HG03097 (cell line): ENCODE results near the gene CASP6.

ENCODE experiments used
- ATAC-seq: cut with Tn5 transposase; IDR thresholded peaks from one replicate; pipeline ENCODE4 v1.9.1; 2021; ENCODE audit not compliant: unreplicated experiment, low FRiP score

Gene CASP6

GRCh38 chr4:109702950-109703663 lies at the start of gene CASP6:
Gene CASP6 (minus strand): TSS chr4:109703445. CDS start chr4:109703395, 50 bp downstream.
- ATAC-seq, result peak; percentile 69

DNA sequence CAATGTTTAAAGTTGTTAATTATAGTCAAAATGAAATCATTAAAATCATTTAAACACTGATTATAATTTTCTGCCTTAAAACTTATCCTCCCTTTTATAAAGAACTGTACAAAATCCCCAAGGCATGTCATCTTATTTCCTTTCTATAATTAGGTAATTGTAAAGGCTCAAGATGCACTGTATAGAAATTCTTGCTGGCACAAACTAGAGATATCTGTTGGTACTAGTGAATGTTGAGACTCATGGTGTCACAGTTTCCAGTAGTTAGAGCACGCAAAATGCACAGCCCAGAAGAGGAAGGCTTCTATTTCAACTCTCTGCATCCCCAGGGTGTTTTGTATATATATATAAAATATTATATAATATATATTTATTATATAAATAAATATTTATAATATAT lies 49.3 kb upstream of the CASP6 start:
- no peak for ATAC-seq

DNA sequence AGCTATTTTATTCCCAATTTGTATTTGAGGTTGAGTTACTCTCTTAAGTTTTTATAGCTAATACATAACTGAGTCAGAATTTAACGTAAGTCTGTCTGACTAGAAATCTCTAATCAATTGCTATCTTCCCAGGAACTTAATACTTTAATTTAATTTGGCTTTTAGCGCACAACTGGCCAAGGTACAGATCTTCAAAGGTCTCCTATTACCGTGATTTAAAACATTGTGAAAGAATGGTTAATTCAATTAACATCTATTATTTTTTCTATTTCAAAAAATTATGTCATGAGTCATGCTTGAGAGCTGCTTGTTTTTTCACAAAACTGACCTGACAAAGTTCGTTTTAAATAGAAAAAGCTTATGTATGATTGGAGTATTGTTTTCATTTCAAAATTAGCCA lies 48.6 kb upstream of the CASP6 start:
- ATAC-seq, result no peak

DNA sequence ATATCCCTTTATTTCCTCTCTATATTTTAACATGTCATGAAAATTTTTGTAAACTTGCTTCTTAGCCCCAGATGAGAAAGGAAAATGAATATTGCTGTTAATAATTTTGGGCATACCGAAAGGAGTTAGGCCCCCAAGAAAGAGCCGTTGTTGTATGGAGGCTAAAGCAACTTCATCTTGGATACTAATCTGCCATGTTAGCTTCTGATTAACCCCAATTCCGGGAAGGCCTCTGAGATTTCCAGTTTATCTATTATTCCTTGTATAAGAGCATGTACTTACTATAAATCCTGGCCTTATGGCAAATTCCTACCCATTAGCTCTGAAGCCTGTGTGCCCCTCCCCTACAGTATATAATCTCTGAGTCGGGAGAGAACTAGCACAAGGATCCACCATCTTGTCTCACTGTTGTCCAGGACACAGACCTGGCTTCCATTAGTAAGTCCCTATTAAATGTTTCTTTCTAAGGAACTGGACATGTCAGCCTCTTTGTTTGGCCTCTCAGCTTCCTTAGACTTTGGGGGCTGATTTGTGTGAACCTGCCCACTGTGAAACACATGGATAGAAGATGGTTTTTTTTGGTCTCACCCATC lies 47.5 kb upstream of the CASP6 start:
- no peak for ATAC-seq

DNA sequence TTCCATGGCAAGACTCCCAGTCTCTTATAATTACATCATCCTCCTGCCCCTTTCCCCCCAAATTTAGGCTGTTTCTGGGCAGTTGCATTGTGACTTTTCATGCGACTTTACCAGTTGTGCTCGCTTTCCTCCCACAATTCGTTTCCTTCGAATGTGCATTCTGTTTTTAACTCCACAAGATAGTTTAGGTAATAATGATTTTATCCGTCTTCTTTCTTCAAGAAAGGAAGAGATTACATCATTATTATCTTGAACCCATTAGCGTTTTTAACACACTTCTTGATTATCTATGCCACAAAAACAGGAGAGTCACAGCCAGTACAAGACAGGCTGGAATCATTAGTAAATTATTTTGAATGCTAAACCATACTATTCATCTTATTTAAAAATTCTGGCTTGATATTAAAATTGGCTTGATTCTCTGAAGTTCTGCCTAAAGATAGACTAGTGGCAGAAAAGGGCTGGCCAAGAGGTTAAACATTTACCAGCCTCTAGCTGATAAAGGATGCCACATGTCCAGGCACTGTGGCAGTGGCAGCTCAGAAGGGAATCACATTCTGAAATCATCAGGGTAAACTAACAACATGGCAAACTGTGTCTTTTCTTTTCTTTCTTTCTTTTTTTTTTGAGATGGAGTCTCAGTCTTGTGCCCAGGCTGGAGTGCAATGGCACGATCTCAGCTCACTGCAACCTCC lies 46.3 kb upstream of the CASP6 start:
- no peak for ATAC-seq

DNA sequence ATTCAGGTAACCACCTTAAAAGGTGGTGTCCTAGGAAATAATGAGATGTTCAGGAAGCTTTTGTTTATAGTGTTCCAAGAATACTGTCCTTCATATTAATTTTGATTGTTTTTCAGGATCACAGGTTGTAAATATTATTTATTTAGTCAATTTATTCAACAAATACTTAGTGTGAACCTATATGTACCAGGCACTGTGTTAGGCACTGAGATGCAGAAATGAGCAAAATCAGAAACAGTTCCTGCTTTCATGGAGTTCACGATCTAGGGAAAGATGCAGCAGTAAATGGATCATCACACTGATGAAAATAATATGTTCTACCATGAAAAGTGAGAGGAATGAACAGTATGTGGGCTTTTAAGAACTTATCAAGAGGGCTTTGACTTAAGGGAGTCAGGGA lies 44.9 kb upstream of the CASP6 start:
- no peak for ATAC-seq

DNA sequence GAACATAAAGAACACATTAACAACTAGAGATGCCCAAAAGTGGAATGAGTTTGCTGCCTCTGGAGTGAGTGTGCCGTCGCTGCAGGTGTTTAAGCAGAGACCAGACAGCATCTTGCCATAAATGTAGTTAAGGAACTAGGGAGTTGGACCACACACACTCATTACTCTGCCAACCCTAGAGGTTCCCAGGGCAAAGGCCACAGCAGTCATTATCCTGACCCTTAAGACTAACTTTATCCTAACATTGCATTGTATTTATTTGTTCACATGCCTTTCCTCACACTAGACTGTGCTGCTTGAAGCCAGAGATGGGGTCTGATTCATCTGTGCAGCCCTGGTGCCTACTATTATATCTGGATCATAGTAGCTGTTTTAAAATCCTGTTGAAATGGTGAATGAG lies 43.5 kb upstream of the CASP6 start:
- no peak for ATAC-seq

DNA sequence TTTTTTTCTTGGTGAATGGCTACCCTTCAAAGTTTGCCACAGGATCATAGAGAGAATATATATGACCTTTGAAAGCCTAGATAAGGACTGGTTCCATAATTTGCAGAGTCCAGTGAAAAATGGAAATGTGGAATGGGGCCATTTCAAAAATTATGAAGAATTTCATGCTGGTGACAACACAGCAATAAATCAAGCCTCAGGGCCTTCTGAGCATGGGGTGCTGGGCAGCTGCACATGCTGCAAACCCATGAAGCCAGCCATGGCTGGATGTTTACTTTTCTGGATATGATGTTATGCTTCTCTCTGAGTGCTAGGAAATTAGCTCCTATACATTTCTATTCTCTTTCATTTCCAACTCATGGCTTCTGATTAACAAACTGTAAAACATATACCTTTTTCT lies 42.6 kb upstream of the CASP6 start:
- no peak for ATAC-seq

DNA sequence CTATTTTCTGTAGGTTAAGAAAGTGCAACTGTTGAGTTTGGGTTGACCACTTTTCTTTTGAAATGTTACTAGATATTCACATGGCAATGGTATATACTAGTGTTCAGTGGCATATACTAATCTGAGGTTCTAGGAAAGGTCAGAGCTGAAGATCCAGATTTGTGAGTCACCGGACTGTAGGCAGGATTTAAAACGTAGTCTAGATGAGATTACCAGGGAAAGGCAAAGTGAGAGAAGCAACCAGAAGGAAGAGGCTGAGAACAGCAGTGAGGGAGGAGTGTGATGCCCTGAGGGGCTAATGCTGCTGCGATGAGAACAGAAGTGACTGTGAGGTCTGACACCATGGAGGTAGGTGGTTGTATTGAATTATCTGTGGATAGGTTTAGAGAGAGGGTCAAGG lies 36.3 kb upstream of the CASP6 start:
- ATAC-seq, result no peak

GRCh38 chr4:109738104-109738872 lies 35.0 kb upstream of the CASP6 start:
- ATAC-seq, result no peak

DNA sequence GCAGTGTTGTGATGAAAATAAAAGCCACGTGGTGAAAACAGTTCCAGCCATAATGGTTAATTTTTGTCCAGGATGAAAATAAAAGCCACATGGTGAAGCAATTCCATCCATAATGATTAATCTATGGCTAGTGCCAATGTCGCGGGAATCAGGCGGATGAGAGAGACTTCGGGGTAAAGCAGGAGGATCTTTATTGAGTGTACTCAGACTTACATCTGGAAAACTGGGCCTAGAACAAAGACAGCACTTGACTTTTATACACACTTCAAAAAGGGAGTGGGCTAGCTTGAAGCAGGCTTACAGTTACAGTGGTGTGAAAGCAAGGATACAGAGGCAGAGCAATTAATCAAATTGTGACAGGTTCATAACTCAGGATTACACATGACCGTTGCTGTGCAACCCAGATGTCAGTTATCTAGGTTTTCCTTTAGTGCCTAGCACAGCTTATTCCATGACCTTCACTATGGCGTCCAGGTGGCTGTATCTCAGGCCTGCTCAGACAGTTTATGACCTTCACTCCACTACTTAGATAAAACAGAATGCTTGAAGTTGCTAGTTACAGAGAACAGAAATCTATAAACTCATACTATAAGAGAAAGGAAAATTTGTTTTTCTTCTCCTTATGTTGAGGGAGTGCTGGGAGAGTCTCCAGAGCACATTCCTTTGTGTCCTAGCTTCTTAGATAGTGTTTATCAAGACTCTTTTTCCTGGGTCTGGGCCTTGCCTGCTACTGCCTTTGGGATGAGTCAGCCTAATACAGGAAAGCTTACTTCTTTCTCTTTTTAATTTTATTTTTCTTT lies 32.5 kb upstream of the CASP6 start:
- no peak for ATAC-seq

DNA sequence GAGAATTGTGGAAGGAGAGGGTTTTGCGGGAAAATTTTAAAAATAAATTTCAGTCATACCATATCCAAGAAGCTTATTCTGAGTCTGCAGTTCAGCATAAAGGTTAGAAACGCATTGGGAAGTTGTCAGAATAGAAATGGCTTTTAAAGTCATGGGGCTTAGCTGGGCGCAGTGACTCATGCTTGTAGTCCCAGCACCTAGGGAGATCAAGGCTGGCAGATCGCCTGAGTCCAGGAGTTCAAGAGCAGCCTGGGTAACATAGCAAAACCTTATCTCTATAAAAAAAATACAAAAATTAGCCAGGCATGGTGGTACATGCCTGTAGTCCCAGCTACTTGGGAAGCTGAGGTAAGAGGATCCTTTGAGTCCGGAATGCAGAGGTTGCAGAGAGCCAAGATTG lies 30.5 kb upstream of the CASP6 start:
- no peak for ATAC-seq

GRCh38 chr4:109730619-109731545 lies 27.6 kb upstream of the CASP6 start:
- ATAC-seq, result no peak

GRCh38 chr4:109729718-109730618 lies 26.7 kb upstream of the CASP6 start, which contains the start of gene PLA2G12A:
Gene PLA2G12A (minus strand): TSS chr4:109730070. CDS start chr4:109729809, 261 bp downstream.
- peak; percentile 77 for ATAC-seq

DNA sequence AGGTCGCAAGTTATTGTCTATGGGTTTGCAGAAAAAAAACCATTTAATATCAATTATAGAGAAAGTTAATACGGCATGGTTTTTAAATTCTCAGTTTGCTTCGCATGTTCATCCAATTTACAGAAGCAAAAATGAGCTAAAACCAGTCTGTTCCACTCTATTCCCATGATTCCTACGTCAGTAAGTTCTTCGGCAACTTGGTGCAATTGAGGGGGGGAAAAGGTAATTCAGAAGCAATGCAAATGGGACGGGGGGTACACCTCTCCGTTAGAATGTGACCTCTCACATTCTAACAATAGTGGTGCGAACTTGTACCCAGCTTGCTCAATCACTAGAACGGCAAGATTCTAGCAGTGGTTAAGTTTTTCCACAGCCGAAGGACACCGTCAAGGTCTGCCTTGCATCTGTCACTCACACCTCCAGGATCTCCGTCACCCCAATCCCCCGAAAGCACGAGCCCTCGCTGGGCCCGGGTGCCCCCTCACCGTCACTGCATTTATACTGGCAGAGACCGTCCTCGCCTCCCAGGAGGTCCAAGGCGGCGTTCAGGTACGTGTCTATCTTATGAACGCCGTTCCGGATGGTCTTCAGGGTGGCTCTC lies 26.0 kb upstream of the CASP6 start:
- ATAC-seq, result no peak

GRCh38 chr4:109728385-109728784 lies 25.1 kb upstream of the CASP6 start:
- no peak for ATAC-seq

DNA sequence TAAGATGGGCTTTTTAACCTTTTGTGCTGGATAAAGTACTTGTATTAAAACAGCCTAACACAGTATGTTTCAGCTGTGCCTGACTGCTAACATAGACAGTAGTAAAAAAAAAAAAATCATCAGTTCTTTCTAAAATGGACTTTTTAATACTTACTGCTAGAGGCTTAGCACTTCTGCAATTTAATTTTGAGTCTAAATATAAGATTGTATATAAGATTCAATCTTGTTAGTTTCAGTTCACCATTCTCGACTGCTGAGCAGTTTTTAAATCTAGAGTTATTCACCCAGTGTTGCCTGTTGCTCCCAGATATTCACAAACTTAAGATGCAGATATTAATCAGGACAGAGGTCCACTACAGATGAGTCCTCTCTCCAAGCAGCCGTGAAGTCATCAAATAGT lies 19.9 kb upstream of the CASP6 start:
- ATAC-seq, result no peak

DNA sequence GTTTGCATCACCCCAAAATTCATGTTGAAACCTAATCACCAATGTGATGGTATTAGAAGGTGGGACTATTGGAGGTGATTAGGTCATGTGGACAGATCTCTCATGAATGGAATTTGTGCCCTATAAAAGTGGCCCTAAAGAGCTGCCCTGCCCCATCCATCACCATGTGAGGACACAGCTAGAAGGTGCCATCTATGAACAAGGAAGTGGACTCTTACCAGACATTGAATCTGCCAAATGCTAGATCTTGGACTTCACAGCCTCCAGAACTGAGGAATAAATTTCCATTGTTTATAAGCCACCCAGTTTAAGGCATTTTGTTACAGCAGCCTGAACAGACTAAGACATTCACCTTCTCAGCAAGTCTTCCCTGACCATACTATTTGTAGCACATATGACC lies 19.1 kb upstream of the CASP6 start:
- no peak for ATAC-seq
